ENCODE measurements around the gene TBC1D3I.
"Not testable (repeated sequence)": the region's sequence is repeated elsewhere in the genome, so short reads cannot be mapped to it uniquely, and the experiment has no call there.

Gene TBC1D3I

DNA sequence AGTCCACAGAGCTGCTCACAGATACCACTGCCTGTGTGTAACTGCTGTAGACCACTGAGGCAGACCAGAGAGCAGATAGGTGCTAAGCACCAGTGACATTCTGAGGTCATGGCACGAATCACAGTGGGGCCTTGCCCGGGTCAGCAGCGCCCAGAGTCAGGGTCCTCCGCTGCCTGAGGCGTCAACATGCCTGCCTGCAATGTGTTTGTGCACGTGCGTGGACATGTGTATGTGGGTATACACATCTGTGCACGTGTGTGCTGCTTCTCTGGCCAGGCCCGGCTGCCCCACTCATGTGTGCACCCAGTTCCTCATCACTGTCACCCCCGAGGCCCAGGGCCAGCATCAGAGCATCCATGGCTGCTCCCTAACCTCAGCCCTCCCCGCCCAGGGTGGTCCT is at the start of gene TBC1D3I:
TBC1D3I (minus strand) TSS at position 101 of the 400 bp plus-strand sequence. CDS start 1,585 bp downstream, outside the sequence.
- H3K36me3 Mint-ChIP-seq (ENCODE audit: low read depth); H3K27ac Mint-ChIP-seq; H3K4me3 Mint-ChIP-seq; H3K27me3 Mint-ChIP-seq; H3K9me3 Mint-ChIP-seq; H3K4me1 Mint-ChIP-seq (ENCODE audit: low read depth): not testable (repeated sequence)

DNA sequence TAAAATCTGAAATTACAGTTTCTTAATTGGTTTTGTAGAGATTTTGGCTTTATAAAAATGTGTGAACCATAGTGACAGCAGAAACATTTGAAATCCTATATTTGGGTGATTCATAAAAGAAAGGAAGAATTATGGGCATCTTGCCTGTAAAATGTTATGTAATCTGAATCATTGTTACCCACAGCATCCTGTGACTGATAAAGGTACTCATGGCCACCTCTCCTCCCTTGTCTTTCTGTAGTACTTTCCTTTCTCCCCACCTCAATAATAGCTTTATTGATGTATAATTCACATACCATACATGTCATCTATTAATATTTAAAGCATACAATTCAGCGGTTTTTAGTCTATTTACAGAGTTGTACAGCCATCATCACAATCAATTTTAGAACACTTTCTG is 30.8 kb upstream of the TBC1D3I start:
- H3K4me1 Mint-ChIP-seq (ENCODE audit: low read depth); H3K4me3 Mint-ChIP-seq; H3K36me3 Mint-ChIP-seq (ENCODE audit: low read depth); H3K27me3 Mint-ChIP-seq; H3K27ac Mint-ChIP-seq; H3K9me3 Mint-ChIP-seq: not testable (repeated sequence)

DNA sequence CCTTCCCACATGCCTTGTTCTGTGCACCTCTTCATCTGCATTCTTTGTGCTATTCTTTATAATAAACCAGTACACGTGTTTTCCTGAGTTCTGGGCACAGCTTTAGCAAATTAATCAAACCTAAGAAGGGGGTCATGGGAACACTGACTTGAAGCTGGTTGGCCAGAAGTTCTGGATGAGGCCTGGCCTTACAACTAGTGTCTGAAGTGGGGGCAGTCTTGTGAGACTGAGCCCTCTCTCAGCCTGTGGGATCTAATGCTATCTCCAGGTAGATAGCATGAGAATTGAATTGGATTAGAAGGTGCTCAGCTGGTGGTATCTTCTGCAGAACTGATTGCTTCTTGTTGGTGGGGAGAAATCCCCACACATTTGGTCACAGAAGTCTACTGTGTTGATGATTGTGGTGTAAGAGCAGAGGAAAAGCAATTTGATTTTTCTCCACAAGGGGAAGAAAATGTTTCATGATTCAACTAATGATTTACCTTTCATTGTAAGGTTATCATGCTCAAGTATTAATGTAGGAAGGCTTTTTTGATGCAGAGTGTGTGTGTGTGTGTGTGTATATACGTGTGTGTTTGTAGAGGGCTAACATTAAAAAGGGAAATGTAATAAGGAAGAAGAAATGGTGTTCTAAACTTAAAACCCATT is 25.7 kb upstream of the TBC1D3I start:
- not testable (repeated sequence) for H3K9me3 Mint-ChIP-seq; H3K4me3 Mint-ChIP-seq; H3K27me3 Mint-ChIP-seq; H3K27ac Mint-ChIP-seq; H3K4me1 Mint-ChIP-seq (ENCODE audit: low read depth); H3K36me3 Mint-ChIP-seq (ENCODE audit: low read depth)

DNA sequence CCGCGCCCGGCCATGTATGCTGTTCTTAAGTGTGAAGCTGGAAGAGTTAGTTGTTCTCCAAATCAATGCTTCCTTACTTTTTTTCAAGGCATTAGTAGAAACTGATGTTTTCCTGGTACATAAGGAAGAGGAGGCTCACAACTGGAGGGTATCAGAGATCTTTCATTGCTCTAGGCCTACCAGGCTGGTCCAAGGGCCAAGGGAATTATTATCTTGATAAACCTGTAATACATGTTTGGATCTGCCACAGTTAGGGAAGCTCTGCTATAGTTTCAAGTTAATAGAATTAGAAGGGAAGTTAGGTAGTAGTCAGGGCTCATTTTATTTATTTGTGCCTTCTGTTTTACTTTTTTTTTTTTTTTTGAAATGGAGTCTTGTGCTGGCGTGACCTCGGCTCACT is 19.8 kb upstream of the TBC1D3I start:
- H3K4me1 Mint-ChIP-seq (ENCODE audit: low read depth); H3K4me3 Mint-ChIP-seq; H3K27ac Mint-ChIP-seq; H3K9me3 Mint-ChIP-seq; H3K36me3 Mint-ChIP-seq (ENCODE audit: low read depth); H3K27me3 Mint-ChIP-seq: not testable (repeated sequence)

DNA sequence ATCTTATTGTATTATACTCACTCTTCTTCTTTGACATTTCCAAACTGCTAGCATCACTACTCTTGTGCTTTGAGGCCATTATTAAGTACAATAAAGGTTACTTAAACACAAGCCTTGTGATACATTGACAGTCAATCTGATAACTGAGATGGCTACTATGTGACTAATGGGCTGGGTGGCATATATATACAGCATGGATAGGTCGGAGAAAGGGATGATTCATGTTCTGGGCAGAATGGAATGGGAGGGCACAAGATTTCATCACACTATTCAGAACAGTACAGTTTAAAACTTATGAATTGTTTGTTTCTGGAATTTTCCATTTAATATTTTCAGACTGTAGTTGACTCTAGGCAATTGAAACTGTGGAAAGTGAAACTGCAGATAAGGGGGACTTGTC is 18.9 kb upstream of the TBC1D3I start:
- H3K9me3 Mint-ChIP-seq; H3K4me3 Mint-ChIP-seq; H3K36me3 Mint-ChIP-seq (ENCODE audit: low read depth); H3K4me1 Mint-ChIP-seq (ENCODE audit: low read depth); H3K27me3 Mint-ChIP-seq; H3K27ac Mint-ChIP-seq: not testable (repeated sequence)

DNA sequence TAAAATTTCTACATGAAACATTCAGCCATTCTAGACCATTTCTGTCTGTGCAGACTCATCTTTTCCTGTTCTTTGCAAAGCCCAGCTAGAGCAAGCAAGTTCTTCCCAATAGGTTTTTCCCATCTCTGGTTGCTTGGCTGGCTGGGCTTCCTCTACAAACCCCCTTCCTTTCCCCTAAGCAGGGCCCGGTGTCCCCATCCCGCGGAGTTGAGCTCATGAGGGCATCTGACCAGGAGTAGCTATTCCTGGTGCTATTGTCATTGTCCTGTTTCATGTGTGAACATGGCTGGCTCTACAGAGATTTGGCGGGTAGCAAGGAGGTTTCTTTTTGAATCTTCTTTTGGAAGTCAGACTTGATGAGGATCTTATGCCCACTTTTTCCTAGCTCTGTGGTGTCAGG is 22.3 kb downstream of the TBC1D3I start:
- not testable (repeated sequence) for H3K27me3 Mint-ChIP-seq; H3K9me3 Mint-ChIP-seq; H3K27ac Mint-ChIP-seq; H3K4me3 Mint-ChIP-seq; H3K4me1 Mint-ChIP-seq (ENCODE audit: low read depth); H3K36me3 Mint-ChIP-seq (ENCODE audit: low read depth)

DNA sequence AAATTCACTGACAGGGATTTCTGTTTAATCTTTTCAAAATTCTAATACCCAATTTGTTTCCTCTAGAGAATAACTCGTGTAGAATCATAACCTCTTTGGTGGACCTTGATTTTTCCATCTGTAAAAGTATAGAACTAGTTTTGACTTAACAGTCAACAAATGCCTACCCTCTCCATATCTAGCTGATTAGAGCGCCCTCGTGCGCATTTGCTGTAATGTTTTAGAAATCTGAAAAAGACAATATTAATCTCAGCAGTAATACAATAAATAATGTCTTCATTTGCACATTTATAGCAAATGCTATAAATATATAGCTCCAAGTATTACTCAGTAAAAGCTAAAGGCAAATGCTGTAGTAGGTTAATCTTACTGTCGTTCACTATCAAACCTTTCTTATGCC is 34.7 kb downstream of the TBC1D3I start:
- not testable (repeated sequence) for H3K4me1 Mint-ChIP-seq (ENCODE audit: low read depth); H3K36me3 Mint-ChIP-seq (ENCODE audit: low read depth); H3K27ac Mint-ChIP-seq; H3K4me3 Mint-ChIP-seq; H3K9me3 Mint-ChIP-seq; H3K27me3 Mint-ChIP-seq

DNA sequence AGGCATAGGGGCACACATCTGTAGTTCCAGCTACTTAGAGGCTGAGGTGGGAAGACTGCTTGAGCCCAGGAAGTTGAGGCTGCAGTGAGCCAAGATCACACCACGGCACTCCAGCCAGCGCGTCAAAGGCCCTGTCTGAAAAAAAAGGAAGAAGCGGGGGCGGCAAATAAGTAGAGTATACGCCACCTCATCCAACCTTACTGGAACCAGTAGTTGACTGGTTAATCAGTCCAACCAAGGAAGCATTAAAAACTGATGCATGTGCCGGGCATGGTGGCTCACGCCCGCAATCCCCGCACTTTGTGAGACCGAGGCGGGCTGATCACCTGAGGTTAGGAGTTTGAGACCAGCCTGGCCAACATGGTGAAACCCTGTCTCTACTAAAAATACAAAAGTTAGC is 41.4 kb downstream of the TBC1D3I start:
- not testable (repeated sequence) for H3K9me3 Mint-ChIP-seq; H3K27ac Mint-ChIP-seq; H3K4me3 Mint-ChIP-seq; H3K36me3 Mint-ChIP-seq (ENCODE audit: low read depth); H3K4me1 Mint-ChIP-seq (ENCODE audit: low read depth)
- peaks cover 15% of the 10 kb centered on the region for H3K27me3 Mint-ChIP-seq

DNA sequence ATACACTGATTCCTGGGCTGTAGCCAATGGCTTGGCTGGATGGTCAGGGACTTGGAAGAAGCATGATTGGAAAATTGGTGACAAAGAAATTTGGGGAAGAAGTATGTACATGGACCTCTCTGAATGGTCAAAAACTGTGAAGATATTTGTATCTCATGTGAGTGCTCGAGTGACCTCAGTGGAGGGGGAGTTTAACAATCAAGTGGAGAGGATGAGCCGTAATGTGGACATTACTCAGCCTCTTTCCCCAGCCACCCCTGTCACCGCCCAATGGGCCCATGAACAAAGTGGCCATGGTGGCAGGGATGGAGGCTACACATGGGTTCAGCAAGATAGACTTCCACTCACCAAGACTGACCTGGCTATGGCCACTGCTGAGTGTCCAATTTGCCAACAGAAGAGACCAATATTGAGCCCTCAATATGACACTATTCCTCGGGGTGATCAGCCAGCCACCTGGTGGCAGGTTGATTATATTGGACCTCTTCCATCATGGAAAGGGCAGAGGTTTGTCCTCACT is 42.7 kb downstream of the TBC1D3I start:
- not testable (repeated sequence) for H3K4me1 Mint-ChIP-seq (ENCODE audit: low read depth); H3K4me3 Mint-ChIP-seq; H3K36me3 Mint-ChIP-seq (ENCODE audit: low read depth); H3K27ac Mint-ChIP-seq
- Mint-ChIP-seq H3K9me3 (peaks cover 13% of the 10 kb centered on the region), H3K27me3 (peaks cover 15% of the 10 kb centered on the region)

DNA sequence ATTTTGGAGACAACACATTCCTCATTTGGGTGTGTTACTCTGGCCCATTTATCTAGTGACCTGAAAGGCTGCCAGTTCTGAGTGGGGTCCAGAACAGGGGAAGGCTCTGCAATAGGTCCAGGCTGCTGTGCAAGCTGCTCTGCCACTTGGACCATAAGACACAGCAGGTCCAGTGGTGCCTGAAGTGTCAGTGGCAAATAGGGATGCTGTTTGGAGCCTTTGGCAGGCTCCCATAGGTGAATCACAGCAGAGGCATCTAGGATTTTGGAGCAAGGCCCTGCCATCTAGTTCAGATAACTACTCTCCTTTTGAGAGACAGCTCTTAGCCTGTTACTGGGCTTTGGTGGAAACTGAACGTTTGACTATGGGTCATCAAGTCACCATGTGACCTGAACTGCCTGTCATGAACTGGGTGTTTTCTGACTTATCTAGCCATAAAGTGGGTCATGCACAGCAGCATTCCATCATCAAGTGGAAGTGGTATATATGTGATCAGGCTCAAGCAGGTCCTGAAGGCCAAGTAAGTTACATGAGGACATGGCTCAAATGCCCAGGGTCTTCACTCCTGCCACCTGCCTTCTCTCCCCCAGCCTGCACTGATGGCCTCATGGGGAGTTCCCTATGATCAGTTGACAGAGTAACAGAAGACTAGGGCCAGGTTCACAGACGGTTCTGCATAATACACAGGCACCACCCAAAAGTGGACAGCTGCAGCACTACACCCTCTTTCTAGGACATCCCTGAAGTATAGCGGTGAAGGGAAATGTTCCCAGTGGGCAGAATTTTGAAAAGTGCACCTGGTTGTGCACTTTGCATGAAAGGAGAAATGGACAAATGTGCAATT is 43.4 kb downstream of the TBC1D3I start:
- H3K4me3 Mint-ChIP-seq; H3K27ac Mint-ChIP-seq; H3K4me1 Mint-ChIP-seq (ENCODE audit: low read depth); H3K36me3 Mint-ChIP-seq (ENCODE audit: low read depth): not testable (repeated sequence)
- H3K27me3 Mint-ChIP-seq = peaks cover 15% of the 10 kb centered on the region
- peaks cover 13% of the 10 kb centered on the region for H3K9me3 Mint-ChIP-seq

DNA sequence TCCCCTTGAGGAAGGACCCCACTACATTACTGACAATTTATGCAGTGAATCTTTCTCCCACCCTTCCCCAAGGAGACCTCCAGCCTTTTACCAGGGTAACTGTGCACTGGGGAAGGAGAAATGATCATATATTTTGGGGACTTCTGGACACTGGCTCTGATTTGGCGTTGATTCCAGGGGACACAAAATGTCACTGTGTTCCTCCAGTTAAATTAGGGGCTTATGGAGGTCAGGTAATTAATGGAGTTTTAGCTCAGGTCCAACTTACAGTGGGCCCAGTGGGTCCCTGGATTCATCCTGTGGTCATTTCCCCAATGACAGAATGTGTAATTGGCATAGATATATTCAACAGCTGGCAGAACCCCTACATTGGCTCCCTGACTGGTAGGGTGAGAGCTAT is 44.8 kb downstream of the TBC1D3I start:
- not testable (repeated sequence) for H3K36me3 Mint-ChIP-seq (ENCODE audit: low read depth); H3K4me3 Mint-ChIP-seq; H3K4me1 Mint-ChIP-seq (ENCODE audit: low read depth); H3K27ac Mint-ChIP-seq
- H3K27me3 Mint-ChIP-seq = peaks cover 17% of the 10 kb centered on the region
- H3K9me3 Mint-ChIP-seq = peaks cover 13% of the 10 kb centered on the region

DNA sequence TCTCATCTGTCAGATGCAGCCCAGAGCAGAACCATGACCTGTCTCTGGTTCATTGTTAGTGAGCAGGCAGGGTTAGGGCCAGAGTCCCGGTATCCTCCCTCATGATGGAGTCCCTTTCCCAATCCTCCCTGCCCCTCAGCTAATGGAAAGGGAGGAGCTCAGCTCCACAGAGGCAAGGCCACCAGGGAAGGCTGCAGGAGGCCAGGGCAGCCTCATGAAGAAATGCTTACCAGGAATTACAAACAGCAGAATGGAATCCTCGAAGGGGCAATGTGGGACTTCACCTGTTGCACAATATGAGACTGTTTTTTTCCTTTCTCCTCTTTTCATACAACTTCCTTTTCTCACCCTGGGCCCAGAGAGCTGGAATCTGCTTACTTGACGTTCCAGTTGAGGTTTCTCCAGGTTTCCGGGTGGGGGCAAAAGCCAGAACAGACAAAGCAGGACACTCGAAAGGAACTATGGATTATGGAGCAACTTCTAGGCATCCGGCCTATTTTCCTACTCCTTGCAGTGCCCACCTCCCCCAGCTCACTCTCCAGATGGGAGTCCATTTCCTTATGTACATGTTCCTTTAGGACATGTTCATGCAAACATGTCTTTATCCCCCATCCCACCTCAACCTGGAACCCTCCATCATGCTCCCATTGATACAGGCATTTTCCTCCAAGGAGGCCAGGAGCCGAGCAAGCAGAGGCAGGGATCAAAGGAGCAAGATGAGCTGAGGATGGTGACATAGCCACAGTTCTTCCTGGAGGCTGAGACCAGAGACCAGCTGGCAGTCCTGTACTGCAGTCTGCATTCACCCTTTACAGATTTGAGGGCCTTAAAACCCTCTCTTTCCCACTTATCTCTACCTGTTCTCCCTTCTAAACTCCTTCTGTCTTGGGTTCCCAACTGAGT is 48.7 kb downstream of the TBC1D3I start:
- H3K36me3 Mint-ChIP-seq (ENCODE audit: low read depth); H3K27ac Mint-ChIP-seq; H3K4me3 Mint-ChIP-seq: not testable (repeated sequence)
- Mint-ChIP-seq H3K9me3 (peaks cover 13% of the 10 kb centered on the region), H3K27me3 (peaks cover 23% of the 10 kb centered on the region), H3K4me1 (ENCODE audit: low read depth) (peaks cover 25% of the 10 kb centered on the region)

DNA sequence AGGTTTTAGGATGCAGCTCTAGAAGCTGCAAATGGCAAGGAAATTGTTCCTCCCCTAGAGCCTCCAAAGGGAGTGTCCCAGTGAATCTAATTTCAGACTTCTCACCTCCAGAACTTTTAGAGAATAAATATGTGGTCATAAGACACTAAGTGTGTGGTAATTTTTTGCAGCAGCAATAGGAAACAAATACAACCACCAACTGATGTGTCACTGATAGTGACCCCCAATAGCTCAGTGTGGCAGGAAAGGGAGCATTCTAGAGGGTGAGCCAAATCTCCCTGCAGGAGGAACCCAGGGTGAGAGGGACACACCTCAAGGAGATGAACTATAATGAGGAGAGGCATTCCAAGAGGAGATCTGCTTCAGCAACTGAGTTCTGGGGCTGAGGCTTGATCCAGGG is 49.5 kb downstream of the TBC1D3I start:
- Mint-ChIP-seq H3K27me3 (peaks cover 23% of the 10 kb centered on the region), H3K9me3 (peaks cover 13% of the 10 kb centered on the region), H3K4me3 (no peak overlapping the region)

DNA sequence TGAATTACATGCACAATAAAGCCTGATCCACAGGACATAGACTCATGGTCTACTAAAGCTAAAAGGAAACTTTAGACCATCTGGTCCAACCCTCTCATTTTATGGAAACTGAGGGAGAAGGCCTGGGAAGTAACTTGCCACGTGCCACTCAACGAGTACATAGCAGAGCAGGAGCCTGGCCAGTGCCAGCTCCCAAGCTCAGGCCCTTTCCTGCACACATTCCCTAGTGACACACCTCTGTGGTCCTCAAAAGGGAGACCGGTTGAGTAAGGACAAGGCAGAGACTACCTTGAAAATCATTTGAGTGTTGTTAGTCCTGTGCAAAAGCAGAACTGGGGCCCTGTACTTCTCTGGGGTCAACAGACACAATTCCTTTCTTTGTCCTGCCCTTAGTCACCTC is 50.7 kb downstream of the TBC1D3I start:
- H3K27ac Mint-ChIP-seq = no peak overlapping the region
- peaks cover 16% of the 10 kb centered on the region for H3K27me3 Mint-ChIP-seq
- H3K36me3 Mint-ChIP-seq (ENCODE audit: low read depth) = no peaks in the 10 kb centered on the region
- H3K4me1 Mint-ChIP-seq (ENCODE audit: low read depth) = peaks cover 36% of the 10 kb centered on the region
- no peak overlapping the region for H3K4me3 Mint-ChIP-seq
- H3K9me3 Mint-ChIP-seq = peaks cover 8% of the 10 kb centered on the region

More for the DNA sequence above, 49.5 kb downstream of the TBC1D3I start:
- Mint-ChIP-seq H3K27ac (no peak overlapping the region), H3K4me1 (ENCODE audit: low read depth) (peaks cover 31% of the 10 kb centered on the region), H3K36me3 (ENCODE audit: low read depth) (no peaks in the 10 kb centered on the region)

DNA sequence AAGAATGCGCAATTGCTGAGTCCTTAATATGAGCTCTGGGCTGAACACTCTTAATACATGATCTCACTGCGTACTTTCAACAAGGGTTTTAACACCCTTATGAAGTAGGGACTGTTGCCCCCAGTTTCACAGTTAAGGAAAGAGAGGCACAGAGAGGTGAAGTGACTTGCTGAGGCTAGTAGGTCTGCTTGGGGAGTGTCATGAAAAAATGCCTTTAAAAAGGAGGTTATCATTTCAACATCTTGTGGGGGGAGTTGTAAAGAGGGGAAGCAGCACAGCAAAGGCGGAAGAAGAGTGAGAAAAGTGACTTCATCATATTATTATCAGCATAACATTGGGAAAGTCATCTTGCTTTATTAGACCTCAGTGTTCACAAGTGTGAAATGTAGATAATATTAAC is 51.4 kb downstream of the TBC1D3I start:
- no peaks in the 10 kb centered on the region for H3K36me3 Mint-ChIP-seq (ENCODE audit: low read depth)
- peak overlapping the region; percentile 42 for H3K4me3 Mint-ChIP-seq
- H3K9me3 Mint-ChIP-seq = peaks cover 4% of the 10 kb centered on the region
- peaks cover 36% of the 10 kb centered on the region for H3K4me1 Mint-ChIP-seq (ENCODE audit: low read depth)
- H3K27me3 Mint-ChIP-seq = peaks cover 13% of the 10 kb centered on the region
- no peak overlapping the region for H3K27ac Mint-ChIP-seq

Data from stimulated activated naive CD8-positive, alpha-beta T cell treated with anti-CD3 and anti-CD28 coated beads, Interleukin-15, Interleukin-2, amounts not matched to agents 100 ng/mL and 50 ng/mL, for 24 hours (primary cell).